HL-60 (cell line): ENCODE data around the gene IRGC.

Source experiments
- CTCF ChIP-seq: IDR thresholded peaks from one replicate; pipeline ENCODE4 v1.5.1; 2011; ENCODE audit warnings: low read length, control low read depth, inconsistent platforms; ENCODE audit not compliant: insufficient read depth
- GABPA ChIP-seq: IDR thresholded peaks from 2 replicates; pipeline ENCODE4 v1.6.1; 2012; ENCODE audit warnings: low read depth
- POLR2AphosphoS5 ChIP-seq: IDR thresholded peaks from 2 replicates; pipeline ENCODE4 v1.6.1; 2012; ENCODE audit warnings: low read depth
- TF ChIP-seq, protein P1 (sequence below): IDR thresholded peaks from 2 replicates; pipeline ENCODE4 v1.6.1; 2012; ENCODE audit warnings: low read depth; ENCODE audit not compliant: insufficient replicate concordance

- TF ChIP-seq CTCF (no peak), POLR2AphosphoS5 (0 out of 2 replicates have a peak, but pooled peaks have one; percentile 23), GABPA (no peak)
- TF ChIP-seq, protein P1, sequence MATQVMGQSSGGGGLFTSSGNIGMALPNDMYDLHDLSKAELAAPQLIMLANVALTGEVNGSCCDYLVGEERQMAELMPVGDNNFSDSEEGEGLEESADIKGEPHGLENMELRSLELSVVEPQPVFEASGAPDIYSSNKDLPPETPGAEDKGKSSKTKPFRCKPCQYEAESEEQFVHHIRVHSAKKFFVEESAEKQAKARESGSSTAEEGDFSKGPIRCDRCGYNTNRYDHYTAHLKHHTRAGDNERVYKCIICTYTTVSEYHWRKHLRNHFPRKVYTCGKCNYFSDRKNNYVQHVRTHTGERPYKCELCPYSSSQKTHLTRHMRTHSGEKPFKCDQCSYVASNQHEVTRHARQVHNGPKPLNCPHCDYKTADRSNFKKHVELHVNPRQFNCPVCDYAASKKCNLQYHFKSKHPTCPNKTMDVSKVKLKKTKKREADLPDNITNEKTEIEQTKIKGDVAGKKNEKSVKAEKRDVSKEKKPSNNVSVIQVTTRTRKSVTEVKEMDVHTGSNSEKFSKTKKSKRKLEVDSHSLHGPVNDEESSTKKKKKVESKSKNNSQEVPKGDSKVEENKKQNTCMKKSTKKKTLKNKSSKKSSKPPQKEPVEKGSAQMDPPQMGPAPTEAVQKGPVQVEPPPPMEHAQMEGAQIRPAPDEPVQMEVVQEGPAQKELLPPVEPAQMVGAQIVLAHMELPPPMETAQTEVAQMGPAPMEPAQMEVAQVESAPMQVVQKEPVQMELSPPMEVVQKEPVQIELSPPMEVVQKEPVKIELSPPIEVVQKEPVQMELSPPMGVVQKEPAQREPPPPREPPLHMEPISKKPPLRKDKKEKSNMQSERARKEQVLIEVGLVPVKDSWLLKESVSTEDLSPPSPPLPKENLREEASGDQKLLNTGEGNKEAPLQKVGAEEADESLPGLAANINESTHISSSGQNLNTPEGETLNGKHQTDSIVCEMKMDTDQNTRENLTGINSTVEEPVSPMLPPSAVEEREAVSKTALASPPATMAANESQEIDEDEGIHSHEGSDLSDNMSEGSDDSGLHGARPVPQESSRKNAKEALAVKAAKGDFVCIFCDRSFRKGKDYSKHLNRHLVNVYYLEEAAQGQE = no peak
These were observed 48.6 kb upstream of the IRGC start for GRCh38 chr19:43667126-43667875.
